HepG2 (cell line): Measurements from ENCODE around the gene LRP1B.

Experiments used
- CTCF ChIP-seq: sonication (generic); formaldehyde crosslinking; IDR thresholded peaks from 2 replicates; pipeline ENCODE4 v1.5.0; 2020; ENCODE audit warnings: mild to moderate bottlenecking, missing genetic modification reagents, moderate library complexity
- EZH2 ChIP-seq: conservative IDR thresholded peaks from 2 replicates; pipeline ENCODE4 v1.6.1; 2012; ENCODE audit warnings: mild to moderate bottlenecking, low read depth, low read length, moderate library complexity
- JUNB ChIP-seq: sonication (generic); formaldehyde crosslinking; IDR thresholded peaks from 2 replicates; pipeline ENCODE4 v1.8.0; 2022; ENCODE audit warnings: missing genetic modification reagents, mild to moderate bottlenecking, borderline replicate concordance
- NCOR1 ChIP-seq: fragments of 200-600 bp; sonication (generic); IDR thresholded peaks from 2 replicates; pipeline ENCODE4 v1.7.0; 2017; ENCODE audit warnings: antibody characterized with exemption, low read length, borderline replicate concordance
- NFE2L2 ChIP-seq: fragments of 150-350 bp; IDR thresholded peaks from 2 replicates; pipeline ENCODE4 v1.6.1; 2014; ENCODE audit warnings: low read length
- POLR2AphosphoS2 ChIP-seq: IDR thresholded peaks from 2 replicates; pipeline ENCODE4 v1.6.1; 2011; ENCODE audit warnings: low read depth, low read length, improper control_type of control experiment
- POLR2AphosphoS5 ChIP-seq: IDR thresholded peaks from 2 replicates; pipeline ENCODE4 v1.6.1; 2012; ENCODE audit warnings: low read depth, low read length
- TBP ChIP-seq: sonication (generic); formaldehyde crosslinking; IDR thresholded peaks from 2 replicates; pipeline ENCODE4 v1.5.0; 2020; ENCODE audit warnings: missing genetic modification reagents
- ZBTB40 ChIP-seq, 2 experiments: fragments of 450-650 bp in 1 of 2; sonication (generic) in 1 of 2; formaldehyde crosslinking in 1 of 2; IDR thresholded peaks; 2 replicates each; pipeline versions ENCODE4 v1.6.1 to v1.8.0; 2016 to 2022; ENCODE audit warnings: antibody characterized with exemption in 1 of 2, mild to moderate bottlenecking in 1 of 2, missing genetic modification reagents in 1 of 2
- ZFP91 ChIP-seq: sonication (generic); formaldehyde crosslinking; IDR thresholded peaks from 2 replicates; pipeline ENCODE4 v1.9.0; 2022; ENCODE audit warnings: missing genetic modification reagents, mild to moderate bottlenecking, borderline replicate concordance
- ZNF232 ChIP-seq: sonication (generic); formaldehyde crosslinking; IDR thresholded peaks from 2 replicates; pipeline ENCODE4 v1.4.0; 2020; ENCODE audit warnings: missing genetic modification reagents, borderline replicate concordance
- ZNF496 ChIP-seq: sonication (generic); formaldehyde crosslinking; IDR thresholded peaks from 2 replicates; pipeline ENCODE4 v1.8.1; 2023; ENCODE audit warnings: mild to moderate bottlenecking, moderate library complexity, missing genetic modification reagents; ENCODE audit not compliant: insufficient replicate concordance
- ZSCAN30 ChIP-seq: sonication (generic); formaldehyde crosslinking; IDR thresholded peaks from 2 replicates; pipeline ENCODE4 v1.5.0; 2020; ENCODE audit warnings: mild to moderate bottlenecking, missing genetic modification reagents

DNA sequence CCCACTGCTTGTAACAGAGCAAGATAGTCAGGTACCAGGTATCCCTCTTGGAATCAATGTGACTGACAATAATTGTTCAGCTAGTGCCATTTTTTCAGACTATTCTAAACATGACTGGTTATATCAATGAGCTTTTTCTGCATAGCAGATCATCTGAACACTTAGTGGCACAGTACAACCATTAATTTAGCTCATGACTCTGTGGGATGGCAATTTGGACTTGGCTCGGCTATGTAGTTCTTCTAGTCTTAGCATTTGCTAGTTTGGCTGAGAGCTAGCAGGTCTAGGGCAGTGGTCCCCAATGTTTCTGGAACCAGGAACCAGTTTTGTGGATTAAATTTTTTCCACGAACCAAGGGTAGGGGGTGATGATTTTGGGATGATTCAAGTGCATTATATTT is 1929.2 kb downstream of the LRP1B start:
- TF ChIP-seq NFE2L2 = no peak
- no peak for TF ChIP-seq CTCF (CRISPR knock-in tag)
- TF ChIP-seq TBP = no peak
- TF ChIP-seq ZSCAN30 (CRISPR knock-in tag) = no peak
- no peak for TF ChIP-seq NCOR1
- TF ChIP-seq EZH2 = no peak
- no peak for TF ChIP-seq ZNF496 (CRISPR knock-in tag)
- no peak for TF ChIP-seq ZNF232
- no peak for TF ChIP-seq POLR2AphosphoS2
- TF ChIP-seq ZBTB40 (IDR thresholded peaks at IDR 0.05) = no peak
- TF ChIP-seq ZBTB40 (CRISPR knock-in tag; IDR thresholded peaks at IDR 0.05) = no peak
- TF ChIP-seq JUNB = no peak
- TF ChIP-seq POLR2AphosphoS5 = no peak
- TF ChIP-seq ZFP91 (CRISPR knock-in tag) = no peak
